ENCODE data around the gene MAP4K4. TPM values are rescaled to one million over a fixed set of nuclear protein-coding genes. Genes with fewer than 3 reads are reported as not detected.
A peak's percentile ranks its signal among the peaks of the same experiment; 100 is the strongest.

Gene MAP4K4
- total and polyA plus RNA-seq, 2 of the 13 experiments (the other 11 are each of a cell fraction or from before 2014, with no cell fraction given), result 105 to 264 TPM

- TF ChIP-seq ZNF639 (CRISPR knock-in tag; conservative IDR thresholded peaks at IDR 0.05) (no peak), ZNF597 (CRISPR knock-in tag; IDR thresholded peaks at IDR 0.05) (no peak), ARID3A (IDR thresholded peaks at IDR 0.05; ENCODE audit: low read depth, low read length) (peak; percentile 37; the same call in 1 of the 2 replicates), IRX3 (CRISPR knock-in tag; IDR thresholded peaks at IDR 0.05; ENCODE audit: borderline replicate concordance, low read depth) (no peak), ZNF781 (CRISPR knock-in tag; IDR thresholded peaks at IDR 0.05; ENCODE audit: borderline replicate concordance, not compliant biosample characterization) (no peak), ZNF180 (CRISPR knock-in tag; IDR thresholded peaks at IDR 0.05; ENCODE audit: borderline replicate concordance, low read depth) (no peak), ZNF468 (CRISPR knock-in tag; IDR thresholded peaks at IDR 0.05) (no peak), ZBTB14 (CRISPR knock-in tag; IDR thresholded peaks at IDR 0.05) (no peak), HIC2 (CRISPR knock-in tag; IDR thresholded peaks at IDR 0.05; ENCODE audit: low read depth) (peak; percentile 77; the same call in 1 of the 2 replicates), PAWR (CRISPR knock-in tag; IDR thresholded peaks at IDR 0.05; ENCODE audit: borderline replicate concordance) (no peak), ZC3H13 (CRISPR knock-in tag; IDR thresholded peaks at IDR 0.05) (0 out of 2 replicates have a peak, but pooled peaks have one; percentile 41), SRSF1 (optimal IDR thresholded peaks at IDR 0.05; ENCODE audit: low read depth, low read length) (no peak), USF2 (IDR thresholded peaks at IDR 0.05; ENCODE audit: low read depth, low read length) (no peak), USF2 (CRISPR knock-in tag; IDR thresholded peaks at IDR 0.05; ENCODE audit: borderline replicate concordance) (no peak), KLF9 (CRISPR knock-in tag; IDR thresholded peaks at IDR 0.05; ENCODE audit: low read depth) (no peak), CERS6 (CRISPR knock-in tag; IDR thresholded peaks at IDR 0.05) (no peak)
Observed at GRCh38 chr2:101731221-101732054, 33.9 kb downstream of the MAP4K4 start (continued).
